IMR-90 (cell line): ENCODE results near the gene MCL1. TPM values are rescaled to one million over a fixed set of nuclear protein-coding genes. Genes with fewer than 3 reads are reported as not detected.

Experiments used
- ATAC-seq: fragments of 200-7000 bp; cut with Tn5 transposase; 2 replicates; pipeline ENCODE4 v1.9.1; 2020; ENCODE audit warnings: low read depth, mild to moderate bottlenecking, moderate library complexity
- BruUV-seq: library from RNA; stranded (reverse); fragments of 400-500 nt; replicated peaks from 2 replicates; lab custom pipeline; 2021; lab: Mats Ljungman, UMichigan
- CTCF ChIA-PET: fragments of 300-600 bp; formaldehyde crosslinking; extraction: SDS; loops from one replicate; lab custom pipeline; 2021; ENCODE audit warnings: antibody characterized with exemption; lab: Yijun Ruan, JAX
- POLR2A ChIA-PET: fragments of 300-600 bp; sonication (Branson Sonifier 250); formaldehyde crosslinking; loops from one replicate; lab custom pipeline; 2022; ENCODE audit warnings: antibody characterized with exemption; ENCODE audit not compliant: unreplicated experiment; lab: Charles Lee
- DNase-seq: peaks from one replicate; pipeline ENCODE4 v3.0.0; 2013
- H2AFZ ChIP-seq: replicated peaks from 2 replicates; pipeline ENCODE3; 2013; ENCODE audit warnings: low read length, mild to moderate bottlenecking; ENCODE audit not compliant: poor library complexity
- H2AK5ac ChIP-seq: 2 replicates; pipeline ENCODE4 v1.6.1; 2013; ENCODE audit warnings: low read depth, low read length, inconsistent platforms
- H2AK9ac ChIP-seq: replicated peaks from 2 replicates; pipeline ENCODE3; 2013; ENCODE audit warnings: mild to moderate bottlenecking, low read depth, low read length, moderate library complexity; ENCODE audit not compliant: poor library complexity
- H2BK120ac ChIP-seq: 2 replicates; pipeline ENCODE4 v1.6.1; 2013; ENCODE audit warnings: low read depth, low read length, inconsistent platforms
- H2BK15ac ChIP-seq: 3 replicates; pipeline ENCODE4 v1.6.1; 2013; ENCODE audit warnings: low read depth, low read length, inconsistent platforms
- H2BK20ac ChIP-seq: 2 replicates; pipeline ENCODE4 v1.6.1; 2013; ENCODE audit warnings: low read depth, mild to moderate bottlenecking, inconsistent platforms, low read length, moderate library complexity
- H2BK5ac ChIP-seq: 2 replicates; pipeline ENCODE4 v1.6.1; 2013; ENCODE audit warnings: mild to moderate bottlenecking, low read depth, low read length, inconsistent platforms; ENCODE audit not compliant: poor library complexity, severe bottlenecking
- H3K14ac ChIP-seq: replicated peaks from 2 replicates; pipeline ENCODE4 v1.6.1; 2013; ENCODE audit warnings: low read depth, low read length, inconsistent platforms
- H3K18ac ChIP-seq: 2 replicates; pipeline ENCODE4 v1.6.1; 2013; ENCODE audit warnings: low read depth, low read length, control low read depth
- H3K23ac ChIP-seq: 2 replicates; pipeline ENCODE4 v1.6.1; 2013; ENCODE audit warnings: low read depth, low read length, inconsistent platforms
- H3K27ac ChIP-seq: 2 replicates; pipeline ENCODE4 v1.5.1; 2013; ENCODE audit warnings: mild to moderate bottlenecking, control low read depth, low read length; ENCODE audit not compliant: insufficient read depth
- H3K27me3 ChIP-seq: 2 replicates; pipeline ENCODE4 v1.6.1; 2013; ENCODE audit warnings: low read length; ENCODE audit not compliant: control insufficient read depth, insufficient read depth
- H3K36me3 ChIP-seq: 2 replicates; pipeline ENCODE4 v1.6.1; 2013; ENCODE audit warnings: low read length, mixed read lengths; ENCODE audit not compliant: control insufficient read depth, insufficient read depth
- H3K4ac ChIP-seq: 2 replicates; pipeline ENCODE4 v1.6.1; 2013; ENCODE audit warnings: low read depth, low read length, inconsistent platforms
- H3K4me1 ChIP-seq: 2 replicates; pipeline ENCODE4 v1.6.1; 2013; ENCODE audit warnings: low read length, mixed read lengths; ENCODE audit not compliant: control insufficient read depth, insufficient read depth
- H3K4me2 ChIP-seq: 2 replicates; pipeline ENCODE4 v1.6.1; 2013; ENCODE audit warnings: low read depth, mild to moderate bottlenecking, control low read depth, low read length, moderate library complexity
- H3K4me3 ChIP-seq: 2 replicates; pipeline ENCODE4 v1.5.1; 2013; ENCODE audit warnings: low read depth, mild to moderate bottlenecking, control low read depth, low read length, moderate library complexity; ENCODE audit not compliant: insufficient read depth
- H3K56ac ChIP-seq: 2 replicates; pipeline ENCODE4 v1.6.1; 2013; ENCODE audit warnings: low read length, inconsistent platforms; ENCODE audit not compliant: insufficient read depth; ENCODE audit errors: extremely low read depth
- H3K79me1 ChIP-seq, 2 experiments: 2 replicates each; pipeline ENCODE4 v1.6.1; 2013; ENCODE audit warnings: low read length in 2 of 2, inconsistent platforms in 1 of 2, low read depth in 1 of 2
- H3K9ac ChIP-seq: 2 replicates; pipeline ENCODE4 v1.6.1; 2013; ENCODE audit warnings: low read depth, low read length, control low read depth
- H3K9me1 ChIP-seq: 2 replicates; pipeline ENCODE4 v1.6.1; 2013; ENCODE audit warnings: low read length, inconsistent platforms; ENCODE audit not compliant: insufficient read depth
- H3K9me3 ChIP-seq: 2 replicates; pipeline ENCODE4 v1.6.1; 2013; ENCODE audit warnings: low read length; ENCODE audit not compliant: control insufficient read depth, insufficient read depth
- H4K20me1 ChIP-seq: 2 replicates; pipeline ENCODE4 v1.6.1; 2013; ENCODE audit warnings: low read length, inconsistent platforms; ENCODE audit not compliant: insufficient read depth
- H4K5ac ChIP-seq: 2 replicates; pipeline ENCODE4 v1.6.1; 2013; ENCODE audit warnings: mild to moderate bottlenecking, low read depth, low read length, control low read depth
- H4K8ac ChIP-seq, 2 experiments: 2 replicates each; pipeline ENCODE4 v1.6.1; 2013; ENCODE audit warnings: low read depth in 2 of 2, low read length in 2 of 2, control low read depth in 1 of 2, inconsistent platforms in 1 of 2
- H4K91ac ChIP-seq: 2 replicates; pipeline ENCODE4 v1.6.1; 2013; ENCODE audit warnings: low read depth, low read length, inconsistent platforms; ENCODE audit not compliant: insufficient read depth
- BHLHE40 ChIP-seq: fragments of 150-350 bp; IDR thresholded peaks from 2 replicates; pipeline ENCODE4 v1.6.1; 2016; ENCODE audit warnings: mild to moderate bottlenecking, low read depth, low read length
- CEBPB ChIP-seq: IDR thresholded peaks from 2 replicates; pipeline ENCODE4 v1.6.1; 2012; ENCODE audit warnings: low read depth, low read length, improper control_type of control experiment
- CHD1 ChIP-seq: IDR thresholded peaks from 2 replicates; pipeline ENCODE4 v1.6.1; 2012; ENCODE audit warnings: low read depth, low read length, improper control_type of control experiment
- CTCF ChIP-seq: conservative IDR thresholded peaks from 2 replicates; pipeline ENCODE4 v1.5.1; 2012; ENCODE audit warnings: mild to moderate bottlenecking, low read depth, low read length, improper control_type of control experiment
- FOS ChIP-seq: fragments of 150-350 bp; IDR thresholded peaks from 2 replicates; pipeline ENCODE4 v1.6.1; 2016; ENCODE audit warnings: low read depth, low read length
- MAFK ChIP-seq: IDR thresholded peaks from 2 replicates; pipeline ENCODE4 v1.6.1; 2012; ENCODE audit warnings: low read depth, low read length, improper control_type of control experiment
- MAZ ChIP-seq: IDR thresholded peaks from 2 replicates; pipeline ENCODE4 v1.6.1; 2012; ENCODE audit warnings: low read depth, mild to moderate bottlenecking, low read length, improper control_type of control experiment, moderate library complexity, borderline replicate concordance
- MXI1 ChIP-seq: IDR thresholded peaks from 2 replicates; pipeline ENCODE4 v1.6.1; 2012; ENCODE audit warnings: low read depth, mild to moderate bottlenecking, low read length, moderate library complexity, borderline replicate concordance
- NFE2L2 ChIP-seq: fragments of 150-350 bp; IDR thresholded peaks from 2 replicates; pipeline ENCODE4 v1.6.1; 2016; ENCODE audit warnings: low read depth, mild to moderate bottlenecking, low read length
- POLR2A ChIP-seq: IDR thresholded peaks from 2 replicates; pipeline ENCODE4 v1.6.1; 2012; ENCODE audit warnings: mild to moderate bottlenecking, low read depth, low read length
- RAD21 ChIP-seq: IDR thresholded peaks from 2 replicates; pipeline ENCODE4 v1.6.1; 2012; ENCODE audit warnings: low read length, improper control_type of control experiment
- RCOR1 ChIP-seq: IDR thresholded peaks from 2 replicates; pipeline ENCODE4 v1.6.1; 2012; ENCODE audit warnings: mild to moderate bottlenecking, low read length, improper control_type of control experiment; ENCODE audit not compliant: insufficient replicate concordance
- RFX5 ChIP-seq: IDR thresholded peaks from 2 replicates; pipeline ENCODE4 v1.8.0; 2012; ENCODE audit warnings: low read depth, mild to moderate bottlenecking, low read length, moderate library complexity
- SMC3 ChIP-seq: fragments of 150-350 bp; IDR thresholded peaks from 2 replicates; pipeline ENCODE4 v1.6.1; 2016; ENCODE audit warnings: low read depth, mild to moderate bottlenecking, antibody characterized with exemption, low read length, moderate library complexity
- USF2 ChIP-seq: fragments of 150-350 bp; IDR thresholded peaks from 2 replicates; pipeline ENCODE4 v1.6.1; 2017; ENCODE audit warnings: mild to moderate bottlenecking, antibody characterized with exemption, low read length, low read depth
- WGBS, 2 experiments: methylation state at CpG; one replicate each; pipeline versions ENCODE4 v1.1.5 to v1.1.7; 2013; ENCODE audit warnings: missing lambda C conversion rate in 2 of 2; ENCODE audit not compliant: insufficient read length in 1 of 2; ENCODE audit errors: extremely low coverage in 2 of 2; 5-methylcytosine and 5-hydroxymethylcytosine counted together
- dilution Hi-C: fragments of 300-500 bp; cut with HindIII; formaldehyde crosslinking; loops from one replicate; pipeline ENCODE4 v1.14.3; 2018; ENCODE audit warnings: low sequenced_read_pairs; ENCODE audit not compliant: unreplicated experiment
- in situ Hi-C: fragments of 300-500 bp; cut with MboI; formaldehyde crosslinking; loops from 3 replicates; pipeline ENCODE4 v1.14.3; 2019; ENCODE audit warnings: low sequenced_read_pairs, inconsistent platforms, mixed read lengths
- intact Hi-C: fragments of 100-400 bp; cut with micrococcal nuclease; formaldehyde crosslinking; loops from 2 replicates; pipeline ENCODE4 v1.10.0; 2022
- polyA plus RNA-seq, 3 experiments: library from polyadenylated mRNA; depleted of rRNA; stranded (reverse); fragments of >200 nt; gene quantifications; 2 replicates each; pipeline ENCODE4 v1.2.3, GENCODE V29; 2012; ENCODE audit warnings: low replicate concordance in 1 of 3
- total RNA-seq: library from RNA; depleted of rRNA; stranded (reverse); fragments of >200 nt; gene quantifications from 2 replicates; pipeline ENCODE4 v1.2.3, GENCODE V29; 2012

Gene MCL1
- total and polyA plus RNA-seq, 2 of the 4 experiments (the other 2 are of a cell fraction), result 79.5 to 142 TPM

- Histone ChIP-seq H3K56ac (no peak overlapping the region), H2AK5ac (peak overlapping the region; percentile 41; the same call in 1 of the 2 replicates), H3K14ac (no peak overlapping the region), H3K4me3 (no peak overlapping the region), H3K18ac (no peak overlapping the region), H3K23ac (0 out of 2 replicates have a peak overlapping the region, but pooled peaks have one; percentile 50), H3K27ac (no peak overlapping the region; the same call in 1 of the 2 replicates), H4K20me1 (no peaks in the 10 kb centered on the region), H3K4me1 (peaks cover 10% of the 10 kb centered on the region), H2BK15ac (peak overlapping the region; percentile 68; the same call in 1 of the 3 replicates), H2BK5ac (peak overlapping the region; percentile 48), H2BK120ac (no peak overlapping the region), H3K9me3 (no peaks in the 10 kb centered on the region), H3K9ac (no peak overlapping the region), H2AFZ (no peak overlapping the region), H2BK20ac (no peak overlapping the region), H3K4me2 (no peak overlapping the region), H4K8ac (peak overlapping the region in 1 of 2 experiments; percentile 48; a peak in 1 of 4 replicates), H2AK9ac (no peak overlapping the region), H3K36me3 (peaks cover 26% of the 10 kb centered on the region), H3K9me1 (no peaks in the 10 kb centered on the region), H4K5ac (no peak overlapping the region), H3K27me3 (no peaks in the 10 kb centered on the region), H3K4ac (no peak overlapping the region), H4K91ac (no peak overlapping the region), H3K79me1 (peaks cover 17 to 38% of the 10 kb centered on the region in 2 experiments)
- no TSS peak for BruUV-seq
- ATAC-seq (peak; percentile 57), DNase-seq (peak; percentile 79)
- intact Hi-C loops (loop anchor here (1.0 to 2.0 kb wide), 4 partner anchors 44 to 191 kb away; partner anchors contain the start of gene TARS2), dilution Hi-C loops (no loop called here), in situ Hi-C loops (no loop called here)
- 80% methylated on average over 1 of the region's 8 CpGs; no CpG with 5 or more reads in 1 of the 2 experiments for WGBS, 2 experiments
- ChIA-PET CTCF (interaction anchor here (0.6 to 1.6 kb wide), 3 partner anchors 11 to 60 kb away, joined by 3 to 5 read pairs (median 5); no protein-coding TSS in a partner anchor), POLR2A (interaction anchor here (1.2 kb wide), 1 partner anchor 42 kb away, joined by 3 read pairs; the partner anchor contains the start of gene MCL1)
- TF ChIP-seq MAFK, result no peak
- no peak for TF ChIP-seq RCOR1
- TF ChIP-seq MAZ, result no peak
- peak; percentile 84 for TF ChIP-seq SMC3
- TF ChIP-seq RAD21, result peak; percentile 66
- TF ChIP-seq RFX5, result no peak
- TF ChIP-seq MXI1, result no peak
- TF ChIP-seq POLR2A, result no peak
- TF ChIP-seq NFE2L2, result no peak
- TF ChIP-seq CHD1, result no peak
- TF ChIP-seq CTCF, result peak; percentile 79
- TF ChIP-seq CEBPB, result peak; percentile 74
- no peak for TF ChIP-seq BHLHE40
- no peak for TF ChIP-seq FOS
- no peak for TF ChIP-seq USF2
Observed at GRCh38 chr1:150621497-150622302, 42.3 kb upstream of the MCL1 start.
